NCI-H1694 treated with DMSO at 0.1 percent for 48 hours (cell line): ENCODE data around the gene PRORP.
"Not testable (repeated sequence)": the region's sequence is repeated elsewhere in the genome, so short reads cannot be mapped to it uniquely, and the experiment has no call there.

Source experiments
- DNase-seq: peaks from one replicate; lab custom pipeline; 2025; lab: John Stamatoyannopoulos, UW

Gene PRORP

DNA sequence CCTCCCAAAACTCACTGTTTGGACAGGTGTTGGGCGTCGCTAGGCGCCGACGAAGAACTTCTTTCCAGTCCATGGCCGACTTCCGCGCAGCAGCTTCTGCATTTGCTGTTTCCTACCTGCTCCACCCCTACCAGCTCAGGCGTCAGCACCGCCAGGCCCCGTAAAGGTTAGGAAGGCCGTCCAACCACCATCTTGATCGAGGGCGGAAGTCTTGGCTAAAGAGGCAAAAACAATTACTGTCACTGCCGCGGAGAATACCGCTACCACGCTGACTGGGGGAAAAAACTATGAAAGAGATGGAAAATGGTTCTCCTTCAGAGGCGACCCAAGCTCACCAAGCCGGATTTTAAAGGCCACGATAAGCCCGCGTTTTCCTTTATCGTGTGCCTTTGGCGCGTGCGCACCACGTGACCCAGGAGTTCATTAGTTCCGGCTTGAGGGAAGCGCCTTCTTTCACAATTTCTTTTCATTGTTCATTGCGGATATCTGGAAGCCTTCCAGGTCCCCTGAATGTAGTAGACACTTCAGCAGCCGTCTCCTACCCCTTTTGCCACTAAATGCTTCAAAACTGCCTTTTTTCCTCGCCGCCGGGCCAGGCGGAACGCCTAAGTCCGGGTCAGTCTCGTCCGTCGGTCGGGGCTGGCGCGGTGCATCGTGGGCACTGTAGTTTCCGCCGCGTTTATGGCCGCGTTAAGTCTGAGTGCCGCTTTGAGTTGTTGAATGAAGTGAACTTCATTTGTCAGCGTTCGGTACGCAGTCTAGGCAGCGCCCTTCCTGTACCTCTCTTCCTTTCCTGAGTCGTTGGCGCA is at the start of gene PRORP, which contains the start of gene PPP2R3C:
Gene PRORP, plus strand, starts transcription at position 666 of the 809 bp plus-strand sequence. CDS start 694 bp downstream, outside the sequence.
Gene PPP2R3C, minus strand, starts transcription at position 104 of the 809 bp plus-strand sequence. Its CDS starts 31 bp downstream, at position 73.
- peak; percentile 97 for DNase-seq

DNA sequence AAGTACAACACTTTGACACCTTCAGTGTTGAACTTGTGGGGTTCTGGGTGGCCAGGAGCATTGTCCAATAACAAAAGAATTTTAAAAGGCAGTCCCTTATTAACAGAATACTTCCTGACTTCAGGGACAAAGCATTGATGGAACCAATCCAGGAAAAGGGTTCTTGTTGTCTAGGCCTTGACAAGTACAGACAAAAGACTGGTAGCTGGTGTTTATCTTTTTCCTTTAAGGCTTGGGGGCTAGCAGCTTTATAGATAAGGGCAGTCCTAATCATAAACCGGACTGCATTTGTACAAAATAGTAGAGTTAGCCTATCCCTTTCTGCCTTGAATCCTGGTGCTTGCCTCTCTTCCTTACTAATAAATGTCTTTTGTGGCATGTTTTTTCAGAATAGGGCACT is 48.9 kb upstream of the PRORP start:
- DNase-seq: no peak

DNA sequence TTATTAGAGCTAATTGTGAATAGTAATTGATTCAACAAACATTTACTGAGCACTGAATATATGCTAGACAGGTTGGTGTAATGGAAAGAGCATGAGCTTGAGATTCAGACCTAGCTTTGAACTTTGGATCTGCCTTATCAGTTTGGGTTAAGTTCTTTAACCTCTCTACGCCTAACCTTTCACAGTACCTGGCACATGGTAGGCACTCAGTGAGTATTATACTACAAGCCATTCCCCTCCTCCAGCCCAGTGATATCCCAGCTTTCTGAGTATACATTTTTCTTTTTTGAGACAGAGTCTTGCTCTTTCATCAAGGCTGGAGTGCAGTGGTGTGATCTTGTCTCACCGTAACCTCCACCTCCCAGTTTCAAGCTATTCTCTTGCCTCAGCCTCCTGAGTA is 44.3 kb upstream of the PRORP start:
- DNase-seq: no peak

DNA sequence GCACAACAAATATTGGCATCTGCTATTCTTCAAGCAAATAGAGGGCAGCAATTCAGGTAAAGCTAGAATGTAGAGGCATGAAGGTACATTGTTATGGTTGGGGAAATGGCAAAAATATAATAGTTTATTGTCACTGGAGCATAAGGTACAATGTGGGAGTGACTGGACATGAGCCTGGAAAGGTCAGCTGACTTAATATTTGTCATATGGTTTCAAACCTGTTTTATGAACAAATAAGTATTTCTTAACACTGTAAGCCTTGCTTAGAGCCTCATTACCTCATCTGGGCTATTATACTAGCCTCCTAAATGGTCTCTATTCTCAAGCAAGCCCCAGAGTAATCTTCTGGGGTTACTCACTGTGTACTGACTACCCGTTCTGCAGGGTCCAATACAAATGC is 42.6 kb upstream of the PRORP start:
- DNase-seq: no peak

DNA sequence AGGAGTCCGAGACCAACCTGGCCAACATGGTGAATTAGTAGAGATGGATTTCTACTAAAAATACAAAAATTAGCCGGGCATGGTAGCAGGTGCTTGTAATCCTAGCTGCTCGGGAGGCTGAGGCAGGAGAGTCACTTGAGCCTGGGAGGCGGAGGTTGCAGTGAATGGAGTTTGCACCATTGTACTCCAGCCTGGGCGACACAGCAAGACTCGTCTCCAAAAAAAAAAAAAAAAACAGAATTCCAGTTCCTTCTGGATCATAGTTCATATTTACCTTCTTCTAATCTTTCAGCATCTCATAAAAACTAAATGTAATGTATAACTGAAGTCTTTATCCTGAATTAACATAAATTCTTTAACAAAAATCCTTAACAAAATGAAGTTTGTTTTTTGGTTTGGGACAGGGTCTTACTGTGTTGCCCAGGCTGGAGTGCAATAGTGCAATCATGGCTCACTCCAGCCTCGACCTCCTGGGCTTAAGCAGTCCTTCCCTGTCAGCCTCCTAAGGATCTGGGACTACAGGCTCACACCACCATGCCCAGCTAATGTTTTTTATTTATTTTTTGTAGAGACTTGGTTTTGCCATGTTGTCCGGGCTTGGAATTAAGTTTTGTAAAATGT is 38.7 kb upstream of the PRORP start:
- no peak for DNase-seq

DNA sequence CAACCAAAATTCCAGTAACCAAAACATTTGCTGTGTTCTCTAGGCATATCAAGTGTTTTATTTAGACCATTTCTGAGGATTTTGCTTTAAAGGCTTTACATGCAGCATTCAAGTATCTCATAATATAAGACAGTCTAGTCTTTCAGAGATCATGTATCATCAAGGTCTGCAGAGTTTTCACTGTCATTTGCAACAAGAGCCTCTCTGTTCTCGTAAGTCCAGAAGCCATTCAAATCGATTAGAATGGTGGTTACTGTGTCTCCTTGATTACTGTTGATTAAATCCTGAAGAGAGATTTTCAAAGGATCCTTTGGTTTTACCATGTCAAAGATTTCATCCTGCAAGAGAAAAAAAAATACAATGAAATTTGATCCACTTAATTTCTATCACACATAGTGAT is 36.9 kb upstream of the PRORP start:
- no peak for DNase-seq

DNA sequence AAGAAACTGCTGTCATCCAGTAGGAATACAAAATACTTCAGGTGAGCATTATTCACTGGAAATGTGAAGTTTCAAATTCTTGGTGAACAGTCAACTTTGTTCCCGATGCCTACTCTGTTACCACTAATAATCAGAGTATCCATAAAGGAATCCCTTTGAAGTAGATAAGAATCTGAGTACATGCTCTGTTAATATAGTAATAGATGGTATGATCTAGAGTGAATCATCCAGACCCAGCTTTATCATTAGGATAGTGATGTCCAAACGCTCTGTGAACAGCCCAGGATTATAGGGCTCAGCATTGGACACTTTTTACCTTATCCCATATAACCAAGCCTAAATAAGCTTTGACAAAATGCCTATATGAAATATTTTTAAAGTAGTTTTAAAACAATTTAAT is 33.8 kb upstream of the PRORP start:
- no peak for DNase-seq

DNA sequence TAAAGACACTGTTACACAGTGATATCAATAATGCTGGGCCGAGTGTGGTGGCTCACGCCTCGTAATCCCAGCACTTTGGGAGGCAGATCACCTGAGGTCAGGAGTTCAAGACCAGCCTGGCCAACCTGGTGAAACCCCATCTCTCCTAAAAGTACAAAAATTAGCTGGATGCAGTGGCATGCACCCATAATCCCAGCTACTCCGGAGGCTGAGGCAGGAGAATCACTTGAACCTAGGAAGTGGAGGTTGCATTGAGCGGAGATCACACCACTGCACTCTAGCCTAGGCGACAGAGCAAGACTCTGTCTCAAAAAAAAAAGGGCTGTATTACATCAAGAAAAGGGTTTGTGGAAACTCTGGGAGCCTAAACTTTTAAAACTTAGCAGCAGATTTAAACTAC is 27.7 kb upstream of the PRORP start:
- not testable (repeated sequence) for DNase-seq

DNA sequence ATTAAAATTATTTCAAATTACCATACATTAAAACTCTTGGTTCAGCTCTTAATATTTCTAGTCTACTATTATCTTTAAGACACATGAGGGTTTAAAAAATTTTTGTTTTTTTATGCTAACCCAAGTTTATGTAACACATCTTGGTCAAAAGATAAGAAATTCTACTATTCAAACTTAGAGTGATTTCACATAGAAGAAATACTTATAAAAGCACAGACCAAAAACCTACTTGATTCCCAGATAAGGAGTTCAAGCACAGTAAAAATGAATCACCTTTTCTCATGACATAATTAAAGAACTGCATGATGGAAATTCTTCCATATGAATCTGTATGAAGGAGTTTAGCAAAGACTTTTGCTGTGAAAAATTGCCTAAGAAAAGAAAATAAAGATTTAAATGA is 14.5 kb upstream of the PRORP start:
- no peak for DNase-seq

DNA sequence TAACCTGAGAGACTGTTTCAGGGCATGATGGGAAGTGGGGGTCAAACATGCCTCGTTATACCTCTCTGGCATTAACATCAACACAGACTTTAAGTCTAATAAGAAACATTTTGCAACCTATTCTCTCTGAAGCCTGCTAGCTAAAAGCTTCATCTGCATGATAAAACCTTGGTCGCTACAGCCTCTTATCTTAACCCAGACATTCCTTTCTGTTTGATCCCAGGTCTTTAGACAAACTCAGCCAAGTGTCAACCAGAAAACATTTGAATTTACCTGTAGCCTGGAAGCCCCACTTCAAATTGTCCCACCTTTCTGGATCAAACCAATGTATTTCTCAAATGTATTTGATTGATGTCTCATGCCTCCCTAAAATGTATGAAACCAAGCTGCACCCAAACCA is 9.7 kb upstream of the PRORP start:
- DNase-seq: no peak

DNA sequence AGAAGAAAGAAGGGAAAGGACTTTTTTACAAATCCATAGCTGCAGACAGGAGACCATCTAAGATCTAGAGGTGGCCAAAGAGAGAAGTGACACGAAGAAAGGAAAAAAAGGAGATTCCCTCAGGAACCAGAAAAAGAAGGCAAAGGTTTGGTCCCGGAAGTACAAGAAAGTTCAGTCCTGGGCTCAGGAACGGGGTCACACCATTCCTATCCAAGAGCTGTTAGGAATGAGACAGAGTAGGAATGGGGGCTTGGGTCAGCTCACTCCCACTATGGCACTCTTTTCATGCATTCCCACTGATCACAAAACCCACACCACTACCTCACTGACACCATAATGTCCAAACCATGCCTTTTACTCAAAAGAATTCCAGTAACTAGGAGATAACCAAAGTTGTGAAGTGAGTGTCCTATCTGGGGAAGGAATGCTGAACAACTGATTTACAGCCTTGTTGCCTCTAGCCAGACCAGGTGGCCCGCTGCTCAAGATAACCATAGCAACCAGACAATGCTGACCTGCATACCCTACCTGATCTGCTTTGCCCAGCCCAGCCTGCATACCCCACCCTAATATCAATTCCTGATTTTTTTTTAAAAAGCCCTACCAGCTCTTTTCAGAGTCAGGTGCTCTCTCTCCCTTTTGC is 8.9 kb upstream of the PRORP start:
- DNase-seq: no peak

DNA sequence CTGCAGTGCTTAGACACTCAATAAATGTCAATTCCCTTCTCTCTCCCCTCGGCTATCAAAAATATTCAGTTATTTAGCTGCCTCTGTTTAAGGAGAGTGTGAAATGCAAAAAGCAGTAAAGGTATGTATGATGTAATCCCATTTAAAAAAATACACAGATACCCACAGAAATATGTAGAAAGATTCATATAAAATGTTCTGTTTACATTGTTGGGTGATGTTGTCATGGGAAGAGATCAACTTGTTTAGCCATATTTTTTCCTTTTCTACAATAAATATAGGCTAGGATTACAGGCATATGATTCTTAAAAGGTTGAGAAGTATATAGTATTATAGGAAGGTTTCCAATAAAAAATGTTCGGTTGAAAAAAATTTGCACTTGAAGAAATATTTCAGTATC is 8.3 kb upstream of the PRORP start:
- DNase-seq: no peak

DNA sequence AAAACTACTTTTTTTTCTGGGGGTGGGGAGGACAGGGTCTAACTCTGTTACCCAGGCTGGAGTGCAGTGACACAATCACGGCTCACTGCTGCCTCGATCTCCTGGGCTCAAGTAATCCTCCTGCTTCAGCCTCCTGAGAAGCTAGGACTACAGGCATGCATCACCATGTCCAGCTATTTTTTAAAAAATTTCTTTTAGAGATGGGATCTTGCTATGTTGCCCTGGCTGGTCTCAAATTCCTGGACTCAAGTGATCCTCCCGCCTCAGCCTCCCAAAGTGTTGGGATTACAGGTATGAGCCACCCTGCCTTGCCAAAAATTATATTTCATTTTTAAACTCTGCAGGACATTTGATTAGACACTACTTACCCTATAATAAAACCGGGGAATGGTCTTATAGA is 6.1 kb upstream of the PRORP start:
- DNase-seq: no peak

DNA sequence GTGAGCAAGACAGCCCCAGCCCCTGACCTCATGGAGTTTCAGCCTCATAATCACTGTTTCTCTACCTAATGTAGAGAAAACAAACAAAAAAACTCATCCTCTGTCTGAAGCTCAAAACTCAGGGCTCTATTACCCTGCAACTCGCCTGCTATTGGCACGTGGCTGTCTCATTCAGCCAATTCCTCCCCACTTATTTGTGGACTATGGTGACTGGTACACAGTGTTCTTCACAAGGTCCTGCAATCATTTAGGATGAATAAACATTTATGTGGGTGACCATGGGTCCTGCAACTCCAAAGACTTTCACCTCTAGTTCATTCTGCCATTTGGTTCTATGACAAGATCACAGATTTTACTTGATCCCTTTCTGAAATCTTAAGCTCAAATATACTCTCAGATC is 5.2 kb upstream of the PRORP start:
- DNase-seq: no peak

DNA sequence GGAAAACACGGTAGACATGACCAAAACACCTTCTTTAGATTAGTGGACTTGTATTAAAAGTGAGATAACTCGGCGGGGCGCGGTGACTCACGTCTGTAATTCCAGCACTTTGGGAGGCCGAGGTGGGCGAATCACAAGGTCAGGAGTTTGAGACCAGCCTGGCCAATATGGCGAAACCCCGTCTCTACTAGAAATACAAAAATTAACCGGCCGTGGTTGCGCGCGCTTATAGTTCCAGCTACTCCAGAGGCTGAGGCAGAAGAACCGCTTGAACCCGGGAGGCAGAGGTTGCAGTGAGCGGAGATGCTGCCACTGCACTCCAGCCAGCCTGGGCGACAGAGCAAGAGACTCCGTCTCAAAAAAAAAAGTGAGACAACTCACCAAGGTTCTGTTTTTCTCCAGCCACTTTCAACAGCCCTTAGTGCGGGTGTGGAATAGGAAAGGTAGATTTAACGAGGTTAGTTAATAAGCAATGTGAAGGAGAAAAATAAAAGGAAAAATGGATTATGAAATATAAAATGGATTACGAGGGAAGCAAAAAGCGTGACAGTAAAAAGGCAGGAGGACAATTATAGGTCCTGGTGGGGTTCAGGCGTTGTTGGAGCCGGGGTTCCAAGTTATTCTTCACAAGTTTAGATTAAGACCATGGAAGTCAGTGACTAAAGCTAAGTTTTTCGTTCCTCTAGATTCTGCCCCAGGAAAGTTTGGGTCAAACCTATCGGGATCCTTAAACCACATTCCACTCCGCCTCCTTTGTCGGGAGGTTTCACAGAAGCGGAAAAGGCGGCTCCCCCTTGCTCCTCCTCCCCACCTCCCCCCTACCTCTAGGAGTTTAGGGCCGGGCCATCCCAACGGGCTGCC is 1.1 kb upstream of the PRORP start:
- no peak for DNase-seq

DNA sequence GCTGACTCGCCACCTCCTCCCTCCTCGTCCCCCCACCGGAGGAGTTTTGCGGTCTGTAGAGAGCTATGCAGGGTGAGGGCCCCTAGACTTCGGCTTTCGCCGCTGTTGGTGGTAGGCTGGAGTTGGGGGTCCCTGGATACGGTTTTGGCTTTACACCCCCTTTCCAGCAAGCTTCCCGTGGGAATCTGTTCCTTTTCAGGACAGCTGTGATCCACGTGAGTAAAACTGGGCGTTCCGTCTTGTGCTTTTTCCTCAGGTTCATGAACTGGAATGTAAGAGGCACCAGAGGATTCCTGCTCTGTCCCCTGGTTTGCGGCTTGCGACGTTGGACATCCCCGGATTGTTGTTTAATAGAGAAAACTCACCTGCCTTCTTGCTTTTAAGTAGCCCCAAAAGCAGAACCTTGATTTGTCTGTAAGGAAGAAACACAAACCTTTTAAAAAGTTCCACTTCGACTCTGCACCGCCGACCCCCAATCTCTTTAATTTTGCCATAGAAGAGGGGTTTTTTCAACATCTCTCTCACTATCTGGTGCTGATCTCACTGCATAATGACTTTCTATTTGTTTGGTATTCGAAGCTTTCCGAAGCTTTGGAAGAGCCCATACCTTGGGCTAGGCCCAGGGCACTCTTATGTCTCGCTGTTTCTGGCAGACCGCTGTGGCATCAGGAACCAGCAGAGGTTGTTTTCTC is 490 bp downstream of the PRORP start:
- no peak for DNase-seq

DNA sequence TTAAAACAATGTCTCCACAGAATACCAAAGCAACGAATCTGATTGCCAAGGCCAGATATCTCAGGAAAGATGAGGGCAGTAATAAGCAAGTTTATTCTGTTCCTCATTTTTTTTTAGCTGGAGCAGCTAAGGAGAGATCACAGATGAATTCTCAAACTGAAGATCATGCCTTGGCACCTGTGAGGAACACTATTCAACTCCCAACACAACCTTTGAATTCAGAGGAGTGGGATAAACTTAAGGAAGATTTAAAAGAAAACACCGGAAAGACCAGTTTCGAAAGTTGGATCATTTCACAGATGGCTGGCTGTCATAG is 994 bp downstream of the PRORP start:
- DNase-seq: no peak

DNA sequence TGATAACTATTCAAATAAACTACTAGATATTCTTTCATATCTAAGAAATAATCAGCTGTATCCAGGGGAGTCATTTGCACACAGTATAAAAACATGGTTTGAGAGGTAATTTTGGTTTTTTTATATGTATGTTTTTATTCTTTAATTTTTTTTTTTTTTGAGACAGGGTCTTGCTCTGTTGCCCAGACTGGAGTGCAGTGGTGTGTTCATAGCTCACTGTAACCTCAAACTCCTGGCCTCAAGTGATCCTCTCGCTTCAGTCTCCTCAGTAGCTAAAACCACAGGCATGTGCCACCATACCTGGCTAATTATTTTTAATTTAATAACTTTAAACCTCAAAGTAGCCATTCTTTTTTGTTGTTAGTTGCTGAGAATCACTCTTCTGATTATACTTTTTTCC is 1.8 kb downstream of the PRORP start:
- no peak for DNase-seq

DNA sequence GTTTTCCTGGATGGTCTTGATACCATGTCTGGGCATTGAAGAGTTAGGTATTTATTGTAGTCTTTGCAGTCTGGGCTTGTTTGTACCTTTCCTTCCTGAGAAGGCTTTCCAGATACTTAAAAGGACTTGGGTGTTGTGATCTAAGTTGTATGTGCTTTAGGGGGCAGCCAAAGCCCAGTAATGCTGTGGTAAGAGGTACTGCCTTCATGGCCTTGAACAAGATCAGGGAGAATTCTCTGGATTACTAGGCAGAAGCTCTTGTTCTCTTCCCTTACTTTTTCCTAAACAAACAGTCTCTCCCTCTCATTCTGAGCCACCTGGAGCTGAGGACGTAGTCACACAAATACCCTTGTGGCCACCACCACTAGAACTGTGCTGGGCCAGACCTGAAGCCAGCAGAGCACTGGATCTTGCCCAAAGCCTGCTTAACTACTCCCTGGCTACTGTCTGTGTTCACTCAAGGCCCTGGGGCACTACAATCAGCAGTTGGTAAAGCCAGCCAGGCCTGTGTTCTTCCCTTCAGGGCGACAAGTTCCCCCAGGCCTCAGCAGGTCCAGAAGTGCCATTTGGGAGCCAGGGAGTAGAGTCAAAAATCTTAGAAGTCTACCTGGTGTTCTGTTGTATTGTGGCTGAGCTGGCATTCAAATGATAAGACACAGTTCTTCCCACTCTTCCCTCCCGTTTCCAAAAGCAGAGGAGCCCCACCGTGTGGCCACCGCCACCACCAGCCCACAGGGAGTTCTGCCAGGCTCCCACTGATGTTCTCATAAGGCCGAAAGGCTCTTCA is 11.4 kb downstream of the PRORP start:
- DNase-seq: no peak

DNA sequence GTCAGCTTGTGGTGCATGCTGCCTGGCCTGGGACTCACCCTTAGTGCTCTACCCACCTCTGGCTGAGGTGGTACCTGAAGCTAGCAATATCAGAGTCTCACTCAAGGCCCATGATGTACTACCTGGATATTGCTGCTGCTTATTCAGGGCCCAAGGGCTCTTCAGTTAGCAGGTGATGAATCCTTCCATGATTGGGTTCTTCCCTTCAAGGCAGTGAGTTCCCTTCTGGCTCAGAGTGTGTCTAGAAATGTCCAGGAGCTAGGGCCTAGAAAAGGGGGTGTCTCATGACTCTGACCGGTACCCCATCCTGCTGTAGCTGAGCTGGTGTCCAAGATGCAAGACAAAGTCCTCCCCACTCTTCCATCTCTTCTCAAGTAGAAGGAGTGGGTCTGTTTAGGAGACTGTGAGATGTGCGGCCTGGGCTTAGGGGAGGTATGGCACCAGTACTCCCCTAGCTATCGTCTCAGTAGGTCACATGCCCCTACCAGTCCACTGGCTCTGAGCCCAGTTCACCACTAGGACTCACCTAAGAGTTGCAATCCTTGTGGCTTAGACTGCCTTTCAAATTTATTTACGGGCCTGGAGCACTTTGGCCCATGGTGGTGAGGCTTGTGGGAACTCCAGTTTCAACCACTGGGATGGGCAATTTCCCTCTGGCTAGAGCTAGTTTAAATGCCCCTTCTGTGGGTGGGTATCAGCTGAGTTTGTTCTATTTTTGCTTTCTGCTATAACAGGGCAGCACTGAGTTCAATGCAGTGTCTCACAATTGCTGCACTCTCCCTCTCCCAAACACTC is 12.2 kb downstream of the PRORP start:
- DNase-seq: no peak
